ENCODE measurements around the gene LPP. TPM values are rescaled to one million over a fixed set of nuclear protein-coding genes. Genes with fewer than 3 reads are reported as not detected.

LPP gene
- polyA plus RNA-seq, 3 donors: 14.1 to 23.2 (median 15.3) TPM

DNA sequence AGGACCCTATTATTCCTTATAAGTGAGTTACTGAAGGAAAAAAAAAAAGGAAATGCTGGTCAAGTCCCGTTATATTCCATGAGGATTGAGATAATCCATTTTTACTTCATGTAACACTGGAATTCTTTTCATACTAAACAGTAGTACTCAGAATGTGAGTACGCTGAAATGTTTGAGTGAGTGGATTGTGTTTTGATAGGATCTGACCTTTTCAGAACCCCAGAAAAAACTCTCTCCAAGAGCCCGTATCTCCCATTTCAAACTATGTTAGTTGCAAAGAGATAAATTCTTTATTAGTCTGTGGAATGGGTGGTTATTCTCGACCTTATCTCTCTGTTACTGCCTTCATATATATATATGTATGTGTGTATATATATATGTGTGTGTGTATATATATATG lies 2.5 kb upstream of the LPP start:
- Histone ChIP-seq H3K27me3 (ENCODE audit: control insufficient read depth in 2 of 2, insufficient read depth in 2 of 2, low read length in 2 of 2) (no peaks in the 10 kb centered on the region), H4K20me1 (ENCODE audit: insufficient read depth, low read length) (no peaks in the 10 kb centered on the region), H3K9ac (ENCODE audit: insufficient read depth, low read length, poor library complexity, severe bottlenecking) (no peak overlapping the region), H3K27ac (ENCODE audit: low read depth in 1 of 2, low read length in 2 of 2) (no peak overlapping the region), H2AFZ (ENCODE audit: insufficient read depth, low read depth, low read length, poor library complexity, severe bottlenecking) (no peak overlapping the region), H3K4me3 (replicated peaks in 1 of 3; ENCODE audit: low read depth in 2 of 3, low read length in 3 of 3) (no peak overlapping the region), H3K79me2 (ENCODE audit: insufficient read depth, low read length) (peaks cover 22% of the 10 kb centered on the region), H3K4me1 (ENCODE audit: control insufficient read depth in 1 of 2, insufficient read depth in 2 of 2, low read length in 2 of 2) (peaks cover 20 to 34% of the 10 kb centered on the region in 2 donors), H3K36me3 (replicated peaks in 1 of 2; ENCODE audit: control insufficient read depth in 1 of 2, insufficient read depth in 2 of 2, low read length in 2 of 2) (no peaks in the 10 kb centered on the region), H3K9me3 (replicated peaks in 1 of 2; ENCODE audit: control insufficient read depth in 1 of 2, insufficient read depth in 1 of 2, low read length in 2 of 2) (peaks cover 0 to 3% of the 10 kb centered on the region in 2 donors), H3K4me2 (replicated peaks; ENCODE audit: extremely low read depth, low read length, poor library complexity, severe bottlenecking) (no peak overlapping the region)
- no peak overlapping the region for H3K27ac Mint-ChIP-seq
- peaks cover 4 to 17% (median 11%) of the 10 kb centered on the region in 7 donors for H3K9me3 Mint-ChIP-seq
- peaks cover 36% of the 10 kb centered on the region for H3K4me1 Mint-ChIP-seq
- peaks cover 2% of the 10 kb centered on the region in 2 donors for H3K36me3 Mint-ChIP-seq
- TF ChIP-seq CTCF (IDR thresholded peaks at IDR 0.05): no peak
- WGBS (ENCODE audit: insufficient coverage): no CpG with 5 or more reads among the region's 4 CpGs
- intact Hi-C loops (cut with micrococcal nuclease): loop anchor here (5.0 to 10.0 kb wide), 4 partner anchors 243 to 409 kb away; partner anchors contain the start of gene BCL6 (in 1 of the 2)
- no peak for DNase-seq
- peaks cover 0 to 6% (median 0%) of the 10 kb centered on the region in 3 donors for H3K27me3 Mint-ChIP-seq (ENCODE audit: low read depth in 3 of 3)
- H3K4me3 Mint-ChIP-seq: no peak overlapping the region

DNA sequence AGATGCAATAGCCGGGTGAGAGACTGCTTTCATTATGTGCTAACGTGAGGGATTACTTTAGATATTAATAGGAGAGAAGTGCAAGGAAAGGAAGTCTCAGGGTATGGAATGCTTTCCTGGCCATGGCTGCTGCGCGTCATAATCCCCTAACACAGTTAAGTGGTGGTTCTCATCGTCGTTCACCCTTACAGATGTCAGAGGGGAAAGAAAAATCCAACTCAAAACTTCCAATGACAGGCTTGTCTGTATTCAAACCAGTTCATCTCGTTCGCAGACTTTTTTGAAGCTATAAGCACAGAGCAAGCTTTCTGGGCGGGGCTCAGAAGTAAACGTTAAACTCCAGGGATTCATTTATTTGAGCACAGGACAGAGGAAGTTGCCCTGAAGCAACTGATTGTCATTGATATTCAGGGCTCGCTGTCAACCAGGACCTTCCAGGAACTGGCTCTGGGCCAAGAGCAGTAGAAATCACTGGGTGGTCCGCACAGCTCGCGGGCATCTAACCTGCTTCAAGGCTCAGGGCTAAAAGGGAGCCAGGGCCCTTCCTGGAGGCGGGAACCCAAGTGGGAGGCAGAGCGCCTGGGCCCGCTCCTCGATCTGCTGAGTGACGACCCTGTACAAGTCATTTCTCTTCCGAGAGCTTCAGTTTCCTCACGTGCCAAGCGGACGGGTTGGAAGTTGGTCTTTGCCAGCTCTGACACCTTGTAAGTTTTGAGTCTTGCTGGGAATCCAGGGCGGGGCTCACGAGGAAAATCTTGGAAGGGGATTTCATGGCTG lies 1.1 kb upstream of the LPP start:
- intact Hi-C loops (cut with micrococcal nuclease): loop anchor here (5.0 to 10.0 kb wide), 4 partner anchors 242 to 411 kb away; partner anchors contain the start of gene BCL6 (in 1 of the 2)
- WGBS (ENCODE audit: insufficient coverage): 36% methylated on average over 23 of the region's 25 CpGs
- Mint-ChIP-seq H3K4me3 (peak overlapping the region; percentile 95 to 96), H3K9me3 (peaks cover 4 to 17% (median 11%) of the 10 kb centered on the region in 7 donors), H3K36me3 (peaks cover 2% of the 10 kb centered on the region in 2 donors), H3K27me3 (ENCODE audit: low read depth in 3 of 3) (peaks cover 0 to 6% (median 0%) of the 10 kb centered on the region in 3 donors), H3K4me1 (peaks cover 42% of the 10 kb centered on the region), H3K27ac (peak overlapping the region; percentile 90 to 96 (median 94))
- peak in 1 of 3 donors; percentile 37 for DNase-seq
- H3K4me3 ChIP-seq (replicated peaks in 1 of 3; ENCODE audit: low read depth in 2 of 3, low read length in 3 of 3): peak overlapping the region; percentile 64 to 86 (median 69)
- H3K27ac ChIP-seq (ENCODE audit: low read depth in 1 of 2, low read length in 2 of 2): peak overlapping the region; percentile 87 to 96
- H3K79me2 ChIP-seq (ENCODE audit: insufficient read depth, low read length): peaks cover 36% of the 10 kb centered on the region
- peaks cover 20 to 34% of the 10 kb centered on the region in 2 donors for H3K4me1 ChIP-seq (ENCODE audit: control insufficient read depth in 1 of 2, insufficient read depth in 2 of 2, low read length in 2 of 2)
- no peaks in the 10 kb centered on the region for H3K27me3 ChIP-seq (ENCODE audit: control insufficient read depth in 2 of 2, insufficient read depth in 2 of 2, low read length in 2 of 2)
- H3K9ac ChIP-seq (ENCODE audit: insufficient read depth, low read length, poor library complexity, severe bottlenecking): peak overlapping the region; percentile 90
- H3K36me3 ChIP-seq (replicated peaks in 1 of 2; ENCODE audit: control insufficient read depth in 1 of 2, insufficient read depth in 2 of 2, low read length in 2 of 2): no peaks in the 10 kb centered on the region
- no peak for TF ChIP-seq CTCF (IDR thresholded peaks at IDR 0.05)
- no peaks in the 10 kb centered on the region for H4K20me1 ChIP-seq (ENCODE audit: insufficient read depth, low read length)
- H3K9me3 ChIP-seq (replicated peaks in 1 of 2; ENCODE audit: control insufficient read depth in 1 of 2, insufficient read depth in 1 of 2, low read length in 2 of 2): peaks cover 0 to 3% of the 10 kb centered on the region in 2 donors
- H3K4me2 ChIP-seq (replicated peaks; ENCODE audit: extremely low read depth, low read length, poor library complexity, severe bottlenecking): peak overlapping the region; percentile 75
- H2AFZ ChIP-seq (ENCODE audit: insufficient read depth, low read depth, low read length, poor library complexity, severe bottlenecking): peak overlapping the region; percentile 83

All from CD14-positive monocyte (primary cell).